RWPE2 (cell line): Measurements from ENCODE around the gene NKAIN2.

ENCODE experiments used
- ATAC-seq: fragments of 200-7000 bp; cut with Tn5 transposase; 3 replicates; pipeline ENCODE4 v1.9.1; 2021; ENCODE audit warnings: low read depth
- DNase-seq: peaks from one replicate; pipeline ENCODE4 v3.0.0-alpha.2; 2020; ENCODE audit warnings: low spot score
- H3K27ac ChIP-seq: fragments of 450-650 bp; 2 replicates; pipeline ENCODE4 v1.5.1; 2017; ENCODE audit warnings: mild to moderate bottlenecking; ENCODE audit not compliant: poor library complexity, severe bottlenecking
- H3K27me3 ChIP-seq: fragments of 250-450 bp; sonication (Bioruptor Pico); 2 replicates; pipeline ENCODE4 v1.5.1; 2021; ENCODE audit warnings: mild to moderate bottlenecking, moderate library complexity; ENCODE audit not compliant: insufficient read depth, poor library complexity, severe bottlenecking
- H3K36me3 ChIP-seq: fragments of 250-450 bp; sonication (Bioruptor Pico); 2 replicates; pipeline ENCODE4 v1.5.1; 2020; ENCODE audit warnings: low read depth, mild to moderate bottlenecking, moderate library complexity
- H3K4me1 ChIP-seq: fragments of 250-450 bp; sonication (Bioruptor Pico); 2 replicates; pipeline ENCODE4 v1.5.1; 2021; ENCODE audit warnings: mild to moderate bottlenecking, moderate library complexity; ENCODE audit not compliant: insufficient read depth, poor library complexity, severe bottlenecking
- H3K4me3 ChIP-seq: fragments of 250-450 bp; sonication (Bioruptor Pico); 2 replicates; pipeline ENCODE4 v1.5.1; 2021; ENCODE audit warnings: mild to moderate bottlenecking, moderate library complexity; ENCODE audit not compliant: severe bottlenecking
- H3K9me3 ChIP-seq: fragments of 250-450 bp; sonication (Bioruptor Pico); 2 replicates; pipeline ENCODE4 v1.5.1; 2021; ENCODE audit warnings: mild to moderate bottlenecking, moderate library complexity; ENCODE audit not compliant: severe bottlenecking
- CTCF ChIP-seq: fragments of 450-650 bp; IDR thresholded peaks from one replicate; pipeline ENCODE4 v1.5.1; 2017; ENCODE audit warnings: mild to moderate bottlenecking, moderate library complexity; ENCODE audit not compliant: poor library complexity, severe bottlenecking

NKAIN2 gene

DNA sequence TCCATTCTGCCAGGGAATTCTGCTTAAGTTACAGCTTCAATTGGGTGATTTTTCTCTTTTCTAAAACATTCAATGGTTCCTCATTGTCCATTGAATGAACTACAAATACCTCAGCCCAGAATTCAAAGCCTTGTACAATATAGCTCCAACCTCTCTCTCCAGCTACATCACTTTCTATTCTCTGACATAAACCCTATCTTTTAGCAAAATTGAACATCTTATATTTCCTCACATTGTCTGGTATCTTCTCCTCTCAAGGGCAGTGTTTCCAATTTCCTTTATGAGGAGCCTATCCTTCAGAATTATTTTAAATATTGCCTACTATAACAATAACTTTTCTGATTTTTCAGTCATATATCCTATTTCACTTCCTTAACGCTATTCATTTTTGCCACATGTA is 955.0 kb downstream of the NKAIN2 start:
- Histone ChIP-seq H3K9me3 (no peaks in the 10 kb centered on the region), H3K27ac (no peak overlapping the region), H3K27me3 (no peaks in the 10 kb centered on the region), H3K36me3 (no peaks in the 10 kb centered on the region), H3K4me3 (no peak overlapping the region), H3K4me1 (no peaks in the 10 kb centered on the region)
- DNase-seq (no peak), ATAC-seq (no peak)
- no peak for TF ChIP-seq CTCF

DNA sequence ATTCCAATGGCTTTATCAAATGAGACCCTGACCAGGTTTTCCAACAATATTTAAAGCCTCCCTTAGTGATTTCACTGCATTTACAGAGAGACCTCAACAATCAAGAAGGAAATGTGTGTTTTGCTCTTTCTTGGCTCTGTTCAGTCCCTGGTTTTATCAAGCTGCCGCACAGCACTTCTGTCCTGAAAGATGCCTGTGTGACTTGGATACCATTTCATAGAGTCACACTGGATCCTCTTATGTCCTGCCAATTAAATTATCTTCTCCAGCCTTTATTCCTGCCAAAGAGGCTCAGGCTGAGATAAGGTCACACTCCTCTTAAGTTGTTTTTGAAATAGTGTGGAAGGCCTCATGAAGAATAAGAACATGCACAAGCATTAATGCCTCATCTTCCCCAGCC is 961.6 kb downstream of the NKAIN2 start:
- Histone ChIP-seq H3K36me3 (no peaks in the 10 kb centered on the region), H3K27me3 (no peaks in the 10 kb centered on the region), H3K27ac (no peak overlapping the region), H3K4me3 (no peak overlapping the region), H3K4me1 (no peaks in the 10 kb centered on the region), H3K9me3 (no peaks in the 10 kb centered on the region)
- DNase-seq (no peak), ATAC-seq (no peak)
- no peak for TF ChIP-seq CTCF

- DNase-seq (no peak), ATAC-seq (no peak)
- H3K9me3 ChIP-seq: no peaks in the 10 kb centered on the region
- H3K27me3 ChIP-seq: peaks cover 3% of the 10 kb centered on the region
- TF ChIP-seq CTCF: no peak
- H3K27ac ChIP-seq: no peak overlapping the region
- H3K4me3 ChIP-seq: no peak overlapping the region
- no peaks in the 10 kb centered on the region for H3K4me1 ChIP-seq
- H3K36me3 ChIP-seq: no peaks in the 10 kb centered on the region
Measured at GRCh38 chr6:124768224-124768623, 964.6 kb downstream of the NKAIN2 start.

DNA sequence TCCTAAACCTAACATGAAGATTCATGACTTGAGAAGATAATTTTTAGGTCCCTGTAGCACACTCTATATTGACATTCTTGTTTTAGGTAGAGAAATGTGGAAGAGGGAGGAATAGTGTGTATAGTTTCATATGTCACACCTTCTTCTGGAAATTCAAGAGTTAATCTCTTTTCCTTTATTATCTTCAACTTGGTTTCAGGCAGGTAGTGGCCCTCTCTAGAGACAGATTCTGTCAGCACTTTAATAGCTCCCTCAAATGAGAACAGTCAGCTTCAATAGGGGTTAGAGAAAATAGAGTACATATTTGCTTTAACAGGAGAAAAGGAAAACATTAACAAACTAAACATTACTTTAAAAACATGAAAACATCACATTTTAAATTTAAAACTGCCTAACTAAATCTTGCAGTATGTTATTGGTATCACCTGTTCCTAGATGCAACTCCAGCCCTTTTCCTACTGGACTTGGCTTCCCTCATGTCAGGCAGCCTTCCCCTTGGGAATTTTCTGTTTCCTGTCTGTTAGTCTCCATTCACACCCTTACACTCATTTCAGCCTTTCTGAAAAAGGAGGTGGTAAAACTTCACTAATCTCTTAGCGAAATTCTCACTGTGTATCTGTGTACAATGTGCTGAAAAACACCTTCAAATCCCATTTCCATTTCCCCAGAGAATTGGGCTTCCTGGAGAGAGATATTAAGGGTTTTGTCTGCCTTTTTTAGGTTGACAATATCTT is 966.3 kb downstream of the NKAIN2 start:
- Histone ChIP-seq H3K27ac (no peak overlapping the region), H3K9me3 (no peaks in the 10 kb centered on the region), H3K4me1 (no peaks in the 10 kb centered on the region), H3K36me3 (no peaks in the 10 kb centered on the region), H3K4me3 (no peak overlapping the region), H3K27me3 (peaks cover 3% of the 10 kb centered on the region)
- TF ChIP-seq CTCF: no peak
- ATAC-seq (no peak), DNase-seq (no peak)

DNA sequence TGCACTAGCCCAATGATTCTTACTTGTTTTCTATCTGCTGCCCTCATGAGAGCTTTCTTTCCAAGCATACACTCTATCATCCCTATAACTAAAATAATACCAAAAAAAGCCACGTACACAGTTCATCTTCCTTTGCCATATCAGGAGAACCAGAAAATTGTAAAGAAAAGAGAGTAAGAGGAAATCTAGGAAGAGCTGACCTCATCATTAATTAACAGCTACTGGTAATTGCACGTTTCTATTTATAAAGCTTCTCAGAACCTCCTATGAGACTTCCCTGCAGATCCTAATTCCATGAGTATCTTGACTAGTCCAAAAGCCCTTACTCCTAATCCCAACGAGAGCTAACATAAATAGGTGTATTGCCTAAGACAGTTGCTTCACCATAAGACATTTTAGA is 967.1 kb downstream of the NKAIN2 start:
- no peak overlapping the region for H3K4me3 ChIP-seq
- H3K4me1 ChIP-seq: no peaks in the 10 kb centered on the region
- H3K27ac ChIP-seq: no peak overlapping the region
- DNase-seq: no peak
- ATAC-seq: no peak
- H3K27me3 ChIP-seq: peaks cover 3% of the 10 kb centered on the region
- H3K9me3 ChIP-seq: no peaks in the 10 kb centered on the region
- no peak for TF ChIP-seq CTCF
- H3K36me3 ChIP-seq: no peaks in the 10 kb centered on the region
